ENCODE measurements around the gene CPED1. TPM values are rescaled to one million over a fixed set of nuclear protein-coding genes. Genes with fewer than 3 reads are reported as not detected.
"Not testable (repeated sequence)": the region's sequence is repeated elsewhere in the genome, so short reads cannot be mapped to it uniquely, and the experiment has no call there.

The CPED1 gene
- total RNA-seq, 2 experiments from 2014 or later = 0.17 TPM; not detected in 1

DNA sequence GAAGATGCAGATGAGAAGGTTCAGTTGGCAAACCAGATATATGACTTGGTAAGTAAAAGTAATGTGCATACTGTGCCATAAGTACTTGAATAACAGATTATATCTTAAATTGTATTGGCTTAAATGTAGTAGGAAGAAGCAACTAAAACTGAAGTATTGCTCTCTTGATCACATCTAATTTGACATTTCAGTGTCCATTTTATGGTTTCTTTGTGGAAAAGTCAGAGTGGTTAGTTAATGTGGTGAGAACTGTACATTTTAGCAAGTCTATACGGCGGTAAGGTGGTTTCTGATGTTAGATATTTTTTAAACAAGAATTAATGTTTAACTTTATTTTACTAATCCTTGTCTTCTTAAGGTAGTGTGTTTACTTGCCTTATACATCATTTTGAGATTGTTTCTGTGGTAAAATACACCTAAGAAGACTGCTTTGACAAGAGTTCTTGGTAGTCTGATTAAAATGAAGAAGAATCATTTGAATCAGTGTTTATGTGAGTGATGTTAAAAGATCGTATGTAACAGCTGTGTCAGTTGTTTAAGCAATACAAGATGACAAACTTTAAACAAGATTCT lies 32.8 kb upstream of the CPED1 start:
- Mint-ChIP-seq H3K27ac (no peak overlapping the region), H3K9me3 (no peaks in the 10 kb centered on the region), H3K4me1 (peaks cover 26% of the 10 kb centered on the region), H3K36me3 (ENCODE audit: low read depth) (peaks cover 38% of the 10 kb centered on the region), H3K4me3 (no peak overlapping the region), H3K27me3 (no peaks in the 10 kb centered on the region)
- DNase-seq = no peak
- CTCF ChIA-PET = interaction anchor here (0.6 kb wide), 1 partner anchor 105 kb away, joined by 3 read pairs; no protein-coding TSS in a partner anchor
- POLR2A ChIA-PET = no interaction called here

DNA sequence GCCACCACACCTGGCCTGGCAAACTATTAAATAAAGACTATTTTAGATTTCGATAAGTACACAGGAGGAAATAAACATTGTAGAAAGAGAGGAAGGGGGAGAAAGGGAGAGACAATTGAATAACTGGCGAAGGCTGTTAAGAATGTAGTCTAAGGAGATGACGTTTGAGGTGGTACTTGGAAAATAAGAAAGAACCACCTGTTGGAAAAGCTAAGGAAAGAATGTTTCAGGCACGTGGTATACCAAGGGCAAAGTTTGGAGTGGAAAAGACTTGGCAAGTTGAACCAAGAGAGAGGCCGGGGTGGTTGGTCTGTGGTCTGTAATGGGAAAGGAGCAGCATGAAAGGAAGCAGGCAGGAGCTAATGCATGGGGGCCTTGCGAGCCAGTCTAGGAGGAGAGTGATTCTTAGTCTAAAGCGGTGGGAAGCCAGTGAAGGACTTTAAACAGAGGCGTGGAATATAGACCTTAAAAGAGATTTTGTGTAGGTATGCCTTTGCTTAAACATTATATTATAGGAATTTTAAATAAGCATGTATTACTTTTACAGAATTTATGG lies 28.5 kb upstream of the CPED1 start:
- peaks cover 34% of the 10 kb centered on the region for H3K36me3 Mint-ChIP-seq (ENCODE audit: low read depth)
- no peak overlapping the region for H3K27ac Mint-ChIP-seq
- ChIA-PET POLR2A (no interaction called here), CTCF (no interaction called here)
- no peak for DNase-seq
- peaks cover 14% of the 10 kb centered on the region for H3K4me1 Mint-ChIP-seq
- no peaks in the 10 kb centered on the region for H3K27me3 Mint-ChIP-seq
- no peak overlapping the region for H3K4me3 Mint-ChIP-seq
- H3K9me3 Mint-ChIP-seq = no peaks in the 10 kb centered on the region

GRCh38 chr7:120960714-120961113 lies 27.8 kb upstream of the CPED1 start:
- ChIA-PET POLR2A (no interaction called here), CTCF (no interaction called here)
- H3K4me3 Mint-ChIP-seq = no peak overlapping the region
- H3K27ac Mint-ChIP-seq = no peak overlapping the region
- DNase-seq = no peak
- H3K27me3 Mint-ChIP-seq = no peaks in the 10 kb centered on the region
- no peaks in the 10 kb centered on the region for H3K9me3 Mint-ChIP-seq
- H3K4me1 Mint-ChIP-seq = peaks cover 11% of the 10 kb centered on the region
- H3K36me3 Mint-ChIP-seq (ENCODE audit: low read depth) = peaks cover 35% of the 10 kb centered on the region

- ChIA-PET POLR2A (no interaction called here), CTCF (interaction anchor here (1.5 kb wide), 1 partner anchor 9 kb away, joined by 4 read pairs; no protein-coding TSS in a partner anchor)
- no peaks in the 10 kb centered on the region for H3K27me3 Mint-ChIP-seq
- no peak overlapping the region for H3K4me3 Mint-ChIP-seq
- H3K36me3 Mint-ChIP-seq (ENCODE audit: low read depth) = peaks cover 41% of the 10 kb centered on the region
- no peak for DNase-seq
- H3K27ac Mint-ChIP-seq = no peak overlapping the region
- peaks cover 11% of the 10 kb centered on the region for H3K4me1 Mint-ChIP-seq
- no peaks in the 10 kb centered on the region for H3K9me3 Mint-ChIP-seq
Observed at GRCh38 chr7:120961638-120962173, 26.8 kb upstream of the CPED1 start.

DNA sequence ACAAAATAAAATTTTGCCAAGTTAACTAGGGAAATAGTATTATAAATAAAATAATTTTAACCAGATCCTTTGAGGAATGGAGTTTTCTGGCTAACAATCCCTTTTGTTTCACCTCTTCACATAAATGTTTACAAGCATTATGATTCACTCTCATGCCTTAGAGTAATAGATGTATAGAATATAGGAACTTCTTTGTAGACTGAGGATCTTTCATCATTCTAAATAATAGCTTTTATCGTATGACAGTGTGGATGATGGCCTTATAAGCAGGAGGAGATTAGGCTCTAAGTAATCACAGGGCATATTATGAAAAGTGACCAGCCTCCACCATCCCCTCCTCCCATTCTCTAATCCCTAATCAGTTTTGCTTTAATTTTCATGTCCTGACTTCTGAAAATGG lies 24.4 kb upstream of the CPED1 start:
- Mint-ChIP-seq H3K4me3 (no peak overlapping the region), H3K27ac (no peak overlapping the region), H3K9me3 (no peaks in the 10 kb centered on the region), H3K4me1 (peaks cover 6% of the 10 kb centered on the region), H3K36me3 (ENCODE audit: low read depth) (peaks cover 42% of the 10 kb centered on the region), H3K27me3 (no peaks in the 10 kb centered on the region)
- ChIA-PET POLR2A (no interaction called here), CTCF (no interaction called here)
- DNase-seq = no peak

DNA sequence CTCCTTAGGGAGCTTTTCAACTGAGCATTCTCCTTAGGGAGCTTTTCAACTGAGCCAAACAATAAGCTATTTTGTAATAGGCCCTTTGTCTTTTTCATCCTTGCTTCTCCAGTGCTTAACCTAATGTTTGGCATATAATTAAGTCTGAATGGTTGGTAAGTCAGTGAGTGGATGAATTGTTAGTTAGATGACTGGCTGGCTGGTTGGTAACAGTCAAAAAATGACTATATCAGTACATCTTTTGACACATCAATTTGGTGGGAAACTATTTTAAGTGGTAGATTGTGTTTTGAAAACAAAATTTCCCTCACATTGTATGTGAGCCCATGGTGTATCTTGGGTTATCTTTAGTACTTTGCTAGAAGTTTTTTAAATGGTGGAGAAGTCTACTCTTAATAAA lies 21.6 kb upstream of the CPED1 start:
- Mint-ChIP-seq H3K36me3 (ENCODE audit: low read depth) (peaks cover 48% of the 10 kb centered on the region), H3K9me3 (no peaks in the 10 kb centered on the region), H3K27ac (no peak overlapping the region), H3K4me3 (no peak overlapping the region), H3K4me1 (no peaks in the 10 kb centered on the region), H3K27me3 (no peaks in the 10 kb centered on the region)
- no peak for DNase-seq
- ChIA-PET POLR2A (no interaction called here), CTCF (interaction anchor here (1.1 kb wide), 1 partner anchor 16 kb away, joined by 3 read pairs; the partner anchor contains the start of gene ING3)

DNA sequence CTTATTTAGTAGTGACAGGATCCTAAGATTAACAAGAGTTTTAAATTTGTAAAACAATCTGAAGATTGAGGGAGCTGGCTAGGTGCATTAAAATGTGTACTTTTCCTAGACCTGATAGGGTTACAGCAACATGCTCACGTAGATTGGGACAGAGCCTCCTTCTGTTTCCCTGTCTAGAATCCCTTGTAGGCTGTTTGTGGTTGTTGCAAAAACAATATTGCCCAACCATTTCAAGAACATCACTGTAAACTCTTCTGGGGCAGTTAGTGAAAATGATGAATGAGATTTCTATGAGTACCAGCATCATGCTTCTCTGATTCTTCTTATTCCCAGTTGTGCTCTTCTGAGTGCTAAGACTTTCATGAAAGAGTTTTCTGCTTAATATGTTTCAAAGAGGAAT lies 14.7 kb upstream of the CPED1 start:
- ChIA-PET CTCF (no interaction called here), POLR2A (no interaction called here)
- no peak overlapping the region for H3K27ac Mint-ChIP-seq
- no peak overlapping the region for H3K4me3 Mint-ChIP-seq
- DNase-seq = no peak
- no peaks in the 10 kb centered on the region for H3K27me3 Mint-ChIP-seq
- no peaks in the 10 kb centered on the region for H3K4me1 Mint-ChIP-seq
- H3K36me3 Mint-ChIP-seq (ENCODE audit: low read depth) = peaks cover 42% of the 10 kb centered on the region
- no peaks in the 10 kb centered on the region for H3K9me3 Mint-ChIP-seq

- Mint-ChIP-seq H3K27ac (no peak overlapping the region), H3K27me3 (peaks cover under 1% of the 10 kb centered on the region), H3K9me3 (no peaks in the 10 kb centered on the region), H3K36me3 (ENCODE audit: low read depth) (peaks cover 10% of the 10 kb centered on the region), H3K4me3 (no peak overlapping the region), H3K4me1 (peaks cover 13% of the 10 kb centered on the region)
- ChIA-PET CTCF (no interaction called here), POLR2A (interaction anchor here (0.7 kb wide), 1 partner anchor 29 kb away, joined by 4 read pairs; the partner anchor contains the start of gene ING3)
- DNase-seq = no peak
Observed at GRCh38 chr7:120979765-120980499, 8.6 kb upstream of the CPED1 start.

GRCh38 chr7:120981117-120981516 lies 7.4 kb upstream of the CPED1 start:
- no peak overlapping the region for H3K4me3 Mint-ChIP-seq
- CTCF ChIA-PET = no interaction called here
- no peak for DNase-seq
- H3K4me1 Mint-ChIP-seq = peaks cover 13% of the 10 kb centered on the region
- no peak overlapping the region for H3K27ac Mint-ChIP-seq
- no peaks in the 10 kb centered on the region for H3K9me3 Mint-ChIP-seq
- peaks cover 10% of the 10 kb centered on the region for H3K36me3 Mint-ChIP-seq (ENCODE audit: low read depth)
- peaks cover 2% of the 10 kb centered on the region for H3K27me3 Mint-ChIP-seq
- POLR2A ChIA-PET = no interaction called here

- Mint-ChIP-seq H3K36me3 (ENCODE audit: low read depth) (peaks cover 5% of the 10 kb centered on the region), H3K4me1 (peaks cover 13% of the 10 kb centered on the region), H3K4me3 (no peak overlapping the region), H3K9me3 (no peaks in the 10 kb centered on the region), H3K27me3 (peaks cover 4% of the 10 kb centered on the region), H3K27ac (no peak overlapping the region)
- CTCF ChIA-PET = no interaction called here
- POLR2A ChIA-PET = no interaction called here
- DNase-seq = no peak
Observed at GRCh38 chr7:120981888-120982615, 6.5 kb upstream of the CPED1 start.

- H3K4me3 Mint-ChIP-seq; POLR2A ChIA-PET; H3K9me3 Mint-ChIP-seq; H3K36me3 Mint-ChIP-seq (ENCODE audit: low read depth); CTCF ChIA-PET; H3K27ac Mint-ChIP-seq; DNase-seq: not testable (repeated sequence)
- Mint-ChIP-seq H3K4me1 (peaks cover 23% of the 10 kb centered on the region), H3K27me3 (peaks cover 12% of the 10 kb centered on the region)
Observed at GRCh38 chr7:120983592-120983991, 4.9 kb upstream of the CPED1 start.

- no peak overlapping the region for H3K27ac Mint-ChIP-seq
- POLR2A ChIA-PET = no interaction called here
- no peak overlapping the region for H3K4me3 Mint-ChIP-seq
- peaks cover 20% of the 10 kb centered on the region for H3K27me3 Mint-ChIP-seq
- no peaks in the 10 kb centered on the region for H3K9me3 Mint-ChIP-seq
- DNase-seq = no peak
- peaks cover 29% of the 10 kb centered on the region for H3K4me1 Mint-ChIP-seq
- H3K36me3 Mint-ChIP-seq (ENCODE audit: low read depth) = peaks cover 2% of the 10 kb centered on the region
- CTCF ChIA-PET = no interaction called here
Observed at GRCh38 chr7:120984406-120984805, 4.1 kb upstream of the CPED1 start.

GRCh38 chr7:120985130-120985758 lies 3.3 kb upstream of the CPED1 start:
- Mint-ChIP-seq H3K4me1 (peaks cover 26% of the 10 kb centered on the region), H3K36me3 (ENCODE audit: low read depth) (peaks cover 2% of the 10 kb centered on the region), H3K27me3 (peaks cover 27% of the 10 kb centered on the region), H3K4me3 (no peak overlapping the region), H3K27ac (no peak overlapping the region), H3K9me3 (no peaks in the 10 kb centered on the region)
- DNase-seq = no peak
- POLR2A ChIA-PET = no interaction called here
- CTCF ChIA-PET = no interaction called here
